ENCODE results near the gene KRTAP10-2.

- TF ChIP-seq CTCF (IDR thresholded peaks at IDR 0.05), result no peak
- TF ChIP-seq POLR2AphosphoS5 (IDR thresholded peaks at IDR 0.05), result no peak
Observed at GRCh38 chr21:44508711-44509445, 42.4 kb downstream of the KRTAP10-2 start.

Data from breast epithelium (tissue), 3 donors.